SK-N-SH (cell line): ENCODE data around the gene CSTA. TPM values are rescaled to one million over a fixed set of nuclear protein-coding genes. Genes with fewer than 3 reads are reported as not detected.
A peak's percentile ranks its signal among the peaks of the same experiment; 100 is the strongest.

Experiments
- CTCF ChIA-PET: fragments of 300-600, 350-600 bp; formaldehyde crosslinking; extraction: SDS; loops from one replicate; lab custom pipeline; 2021; lab: Yijun Ruan, JAX
- POLR2A ChIA-PET: fragments of 350-600 bp; sonication (Branson Sonifier 250); formaldehyde crosslinking; extraction: SDS; loops from one replicate; lab custom pipeline; 2020; ENCODE audit warnings: antibody characterized with exemption, inconsistent platforms; lab: Yijun Ruan, JAX
- DNase-seq: peaks from one replicate; pipeline ENCODE4 v3.0.0; 2012
- H2AFZ ChIP-seq: fragments of 200-600 bp; sonication (generic); 2 replicates; pipeline ENCODE4 v1.8.1; 2016; ENCODE audit warnings: antibody characterized with exemption, mild to moderate bottlenecking, low read depth
- H3F3A ChIP-seq: fragments of 200-600 bp; sonication (generic); replicated peaks from 2 replicates; pipeline ENCODE3; 2016; ENCODE audit warnings: antibody characterized with exemption, mild to moderate bottlenecking; ENCODE audit not compliant: insufficient read depth
- H3K27ac ChIP-seq, 2 experiments: fragments of 200-500 bp in 1 of 2; fragments of 200-600 bp in 1 of 2; sonication (Bioruptor generic) in 1 of 2; sonication (generic), shearing (Covaris generic) in 1 of 2; 2 replicates each; pipeline versions ENCODE4 v1.5.1 to v1.6.1; 2014 to 2016; ENCODE audit warnings: low read depth in 2 of 2, inconsistent platforms in 1 of 2, low read length in 1 of 2, mild to moderate bottlenecking in 1 of 2, mixed read lengths in 1 of 2
- H3K27me3 ChIP-seq: fragments of 200-600 bp; sonication (generic), shearing (Covaris generic); 2 replicates; pipeline ENCODE4 v1.6.1; 2016; ENCODE audit warnings: mixed run types; ENCODE audit not compliant: insufficient read depth
- H3K36me3 ChIP-seq, 2 experiments: fragments of 200-500 bp in 1 of 2; fragments of 200-600 bp in 1 of 2; sonication (Bioruptor generic) in 1 of 2; sonication (generic) in 1 of 2; replicated peaks in 1 of 2; 2 replicates each; pipeline versions ENCODE3 to v1.5.1; 2014 to 2016; ENCODE audit warnings: low read length in 1 of 2, mild to moderate bottlenecking in 1 of 2; ENCODE audit not compliant: insufficient read depth in 2 of 2, control insufficient read depth in 1 of 2
- H3K4me1 ChIP-seq, 2 experiments: fragments of 200-500 bp in 1 of 2; fragments of 200-600 bp in 1 of 2; sonication (Bioruptor generic) in 1 of 2; sonication (generic), shearing (Covaris generic) in 1 of 2; 2 replicates each; pipeline versions ENCODE4 v1.5.1 to v1.6.1; 2014 to 2016; ENCODE audit warnings: low read depth in 1 of 2, low read length in 1 of 2, mixed run types in 1 of 2; ENCODE audit not compliant: insufficient read depth in 2 of 2, control insufficient read depth in 1 of 2
- H3K4me2 ChIP-seq: fragments of 200-600 bp; sonication (generic), shearing (Covaris generic); 2 replicates; pipeline ENCODE4 v1.6.1; 2017; ENCODE audit warnings: mixed run types
- H3K4me3 ChIP-seq, 2 experiments: fragments of 200-500 bp in 1 of 2; fragments of 200-600 bp in 1 of 2; sonication (Bioruptor generic) in 1 of 2; sonication (generic), shearing (Covaris generic) in 1 of 2; 2 replicates each; pipeline versions ENCODE4 v1.5.1 to v1.8.1; 2014 to 2016; ENCODE audit warnings: low read depth in 2 of 2, inconsistent platforms in 1 of 2, low read length in 1 of 2, mild to moderate bottlenecking in 1 of 2, mixed read lengths in 1 of 2, moderate library complexity in 1 of 2
- H3K79me2 ChIP-seq: fragments of 200-600 bp; sonication (generic); 2 replicates; pipeline ENCODE4 v1.8.1; 2017; ENCODE audit warnings: mild to moderate bottlenecking; ENCODE audit not compliant: insufficient read depth
- H3K9ac ChIP-seq: fragments of 200-600 bp; sonication (generic); 2 replicates; pipeline ENCODE4 v1.6.1; 2017; ENCODE audit warnings: mixed run types
- H3K9me2 ChIP-seq: fragments of 200-600 bp; sonication (generic); 2 replicates; pipeline ENCODE4 v1.6.1; 2017; ENCODE audit warnings: mixed run types
- H3K9me3 ChIP-seq: fragments of 200-600 bp; sonication (generic); 2 replicates; pipeline ENCODE4 v1.6.1; 2017; ENCODE audit warnings: mixed run types, mild to moderate bottlenecking, moderate library complexity
- H4K20me1 ChIP-seq: fragments of 200-600 bp; sonication (generic); 2 replicates; pipeline ENCODE4 v1.6.1; 2017; ENCODE audit warnings: mild to moderate bottlenecking, mixed run types; ENCODE audit not compliant: insufficient read depth
- CHD2 ChIP-seq: fragments of 150-350 bp; IDR thresholded peaks from 2 replicates; pipeline ENCODE4 v1.6.1; 2018; ENCODE audit warnings: low read length; ENCODE audit not compliant: partially characterized antibody
- EP300 ChIP-seq, 2 experiments: IDR thresholded peaks; 2 replicates each; pipeline versions ENCODE4 v1.4.0 to v1.6.1; 2012; ENCODE audit warnings: borderline replicate concordance in 1 of 2, low read depth in 1 of 2, low read length in 1 of 2
- EZH2phosphoT487 ChIP-seq: fragments of 200-600 bp; sonication (generic); IDR thresholded peaks from 2 replicates; pipeline ENCODE4 v1.6.1; 2017; ENCODE audit warnings: low read depth, mixed run types, mild to moderate bottlenecking, antibody characterized with exemption, moderate library complexity, borderline replicate concordance
- FOSL2 ChIP-seq: IDR thresholded peaks from 2 replicates; pipeline ENCODE4 v1.4.0; 2012; ENCODE audit warnings: low read depth, mild to moderate bottlenecking, moderate library complexity, borderline replicate concordance
- FOXJ3 ChIP-seq: sonication (generic); formaldehyde crosslinking; IDR thresholded peaks from 2 replicates; pipeline ENCODE4 v1.5.1; 2020; ENCODE audit warnings: mild to moderate bottlenecking, missing genetic modification reagents
- GATA2 ChIP-seq: sonication (generic); formaldehyde crosslinking; IDR thresholded peaks from 2 replicates; pipeline ENCODE4 v1.5.0; 2020; ENCODE audit warnings: mild to moderate bottlenecking, missing genetic modification reagents
- JUND ChIP-seq: IDR thresholded peaks from 2 replicates; pipeline ENCODE4 v1.4.0; 2012
- NRF1 ChIP-seq: IDR thresholded peaks from 2 replicates; pipeline ENCODE4 v1.6.1; 2012; ENCODE audit warnings: low read depth, mild to moderate bottlenecking, low read length
- POLR2AphosphoS5 ChIP-seq: IDR thresholded peaks from 2 replicates; pipeline ENCODE4 v1.6.1; 2012; ENCODE audit warnings: low read depth, low read length
- RAD21 ChIP-seq: IDR thresholded peaks from 2 replicates; pipeline ENCODE4 v1.6.1; 2012; ENCODE audit warnings: mild to moderate bottlenecking, low read length
- RFX5 ChIP-seq: IDR thresholded peaks from 2 replicates; pipeline ENCODE4 v1.6.1; 2012; ENCODE audit warnings: mild to moderate bottlenecking, improper control_type of control experiment, low read length
- TAF1 ChIP-seq: IDR thresholded peaks from 2 replicates; pipeline ENCODE4 v1.6.1; 2012; ENCODE audit warnings: low read depth, mild to moderate bottlenecking, low read length, moderate library complexity, borderline replicate concordance
- TEAD4 ChIP-seq: IDR thresholded peaks from 2 replicates; pipeline ENCODE4 v1.4.0; 2012; ENCODE audit warnings: mild to moderate bottlenecking, borderline replicate concordance; ENCODE audit not compliant: insufficient read depth
- YY1 ChIP-seq: IDR thresholded peaks from 2 replicates; pipeline ENCODE4 v1.4.0; 2012; ENCODE audit warnings: low read depth, mild to moderate bottlenecking
- WGBS: methylation state at CpG from one replicate; pipeline ENCODE4 v1.1.6; 2017; ENCODE audit warnings: low lambda C conversion rate; 5-methylcytosine and 5-hydroxymethylcytosine counted together
- polyA plus RNA-seq, 3 experiments: library from polyadenylated mRNA; depleted of rRNA; stranded (reverse); fragments of >200 nt; gene quantifications; 2 replicates each; pipeline ENCODE4 v1.2.3, GENCODE V29; 2012
- TF ChIP-seq, protein P1 (sequence below): IDR thresholded peaks from 2 replicates; pipeline ENCODE4; 2012
- TF ChIP-seq, protein P2 (sequence below): IDR thresholded peaks from 2 replicates; pipeline ENCODE4 v1.4.0; 2012; ENCODE audit warnings: low read depth
- TF ChIP-seq, protein P3 (sequence below): IDR thresholded peaks from 2 replicates; pipeline ENCODE4 v1.4.0; 2012; ENCODE audit warnings: low read depth, borderline replicate concordance
- TF ChIP-seq, protein P4 (sequence below): IDR thresholded peaks from 2 replicates; pipeline ENCODE4 v1.4.0; 2012; ENCODE audit warnings: low read depth, borderline replicate concordance
- TF ChIP-seq, protein P5 (sequence below): fragments of 150-350 bp; IDR thresholded peaks from 2 replicates; pipeline ENCODE4 v1.6.1; 2017; ENCODE audit warnings: antibody characterized with exemption, low read length, low read depth, borderline replicate concordance
- TF ChIP-seq, protein P6 (sequence below): fragments of 200-600 bp; sonication (generic); IDR thresholded peaks from 2 replicates; pipeline ENCODE4 v1.6.1; 2017; ENCODE audit warnings: antibody characterized with exemption, mild to moderate bottlenecking, moderate library complexity

CSTA gene
- polyA plus RNA-seq, 1 of the 3 experiments (the other 2 are of a cell fraction), result not detected

DNA sequence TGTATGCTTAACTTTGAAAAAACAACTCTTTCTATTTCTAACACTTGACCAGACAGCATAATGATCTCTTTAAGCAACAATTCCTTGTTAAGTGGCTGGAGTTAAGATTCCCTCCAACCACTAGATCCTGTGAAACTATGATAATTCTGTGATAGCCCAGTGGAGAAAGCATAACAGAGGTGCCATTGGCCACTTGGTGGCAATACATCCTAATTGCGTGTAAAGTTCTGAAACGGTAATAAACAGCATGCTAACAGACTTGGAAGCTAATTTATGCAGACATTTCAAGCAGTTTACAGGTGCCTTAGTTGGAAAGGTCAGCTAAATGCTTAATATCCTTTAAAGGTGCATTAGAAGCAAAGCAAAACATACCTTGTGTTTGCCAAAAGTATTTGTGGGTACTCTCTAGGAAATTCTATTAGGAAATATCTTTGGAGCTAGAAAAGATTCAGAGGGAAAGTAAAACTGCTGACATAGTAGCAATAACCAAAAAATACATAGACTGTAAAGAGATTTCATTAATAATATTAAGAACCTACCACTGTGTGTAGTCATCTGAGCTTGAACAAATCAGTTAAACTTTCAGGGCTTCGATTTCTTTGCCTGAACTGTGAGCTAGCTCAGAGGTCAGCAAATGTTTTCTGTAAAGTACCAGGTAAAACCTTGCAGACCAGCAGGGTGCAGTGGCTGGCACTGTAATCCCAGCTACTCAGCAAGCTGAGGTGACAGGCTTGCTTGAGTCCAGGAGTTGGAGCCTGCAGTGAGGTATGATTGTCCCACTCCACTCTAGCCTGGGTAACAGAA is 19.0 kb upstream of the CSTA start:
- WGBS, result 2% methylated on average over 3 of the region's 3 CpGs
- Histone ChIP-seq H3K4me3 (no peak overlapping the region), H3K36me3 (no peaks in the 10 kb centered on the region), H3F3A (no peaks in the 10 kb centered on the region), H3K9me2 (no peaks in the 10 kb centered on the region), H3K27me3 (no peaks in the 10 kb centered on the region; the same call in 1 of the 2 replicates), H3K27ac (no peak overlapping the region), H3K79me2 (no peaks in the 10 kb centered on the region), H3K4me1 (no peaks in the 10 kb centered on the region), H3K9me3 (no peaks in the 10 kb centered on the region), H3K4me2 (no peak overlapping the region), H2AFZ (no peak overlapping the region), H3K9ac (no peak overlapping the region), H4K20me1 (no peaks in the 10 kb centered on the region)
- DNase-seq, result no peak
- ChIA-PET CTCF (interaction anchor here (0.8 to 1.7 kb wide), 10 partner anchors 9 to 86 kb away, joined by 3 to 6 read pairs (median 4); partner anchors contain the start of gene CSTA), POLR2A (no interaction called here)
- TF ChIP-seq RAD21, result peak; percentile 40
- TF ChIP-seq, protein P1, sequence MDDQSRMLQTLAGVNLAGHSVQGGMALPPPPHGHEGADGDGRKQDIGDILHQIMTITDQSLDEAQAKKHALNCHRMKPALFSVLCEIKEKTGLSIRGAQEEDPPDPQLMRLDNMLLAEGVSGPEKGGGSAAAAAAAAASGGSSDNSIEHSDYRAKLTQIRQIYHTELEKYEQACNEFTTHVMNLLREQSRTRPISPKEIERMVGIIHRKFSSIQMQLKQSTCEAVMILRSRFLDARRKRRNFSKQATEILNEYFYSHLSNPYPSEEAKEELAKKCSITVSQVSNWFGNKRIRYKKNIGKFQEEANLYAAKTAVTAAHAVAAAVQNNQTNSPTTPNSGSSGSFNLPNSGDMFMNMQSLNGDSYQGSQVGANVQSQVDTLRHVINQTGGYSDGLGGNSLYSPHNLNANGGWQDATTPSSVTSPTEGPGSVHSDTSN, result no peak

DNA sequence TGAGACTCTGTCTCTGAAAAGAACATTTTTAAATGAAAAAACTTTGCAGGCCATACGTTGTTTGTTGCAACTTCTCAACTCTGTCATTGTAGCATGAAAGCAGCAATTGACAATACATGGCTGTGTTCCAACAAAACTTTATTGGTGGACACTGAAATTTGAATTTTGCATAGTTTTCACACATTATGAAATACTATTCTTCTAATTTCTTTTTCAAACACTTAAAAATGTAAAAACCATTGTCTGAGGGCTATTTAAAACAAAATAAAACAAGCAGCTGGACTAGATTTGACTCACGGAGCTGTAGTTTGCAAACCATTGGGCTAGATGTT is 18.5 kb upstream of the CSTA start:
- no peaks in the 10 kb centered on the region for H3F3A ChIP-seq
- ChIA-PET CTCF (interaction anchor here (0.8 to 1.7 kb wide), 10 partner anchors 9 to 85 kb away, joined by 3 to 6 read pairs (median 3); partner anchors contain the start of gene CSTA), POLR2A (no interaction called here)
- no peak for DNase-seq
- H3K9ac ChIP-seq, result no peak overlapping the region
- no peak overlapping the region for H3K4me3 ChIP-seq
- no peak overlapping the region for H3K4me2 ChIP-seq
- no peaks in the 10 kb centered on the region; the same call in 1 of the 2 replicates for H3K27me3 ChIP-seq
- 32% methylated on average over 2 of the region's 2 CpGs for WGBS
- no peaks in the 10 kb centered on the region for H3K9me2 ChIP-seq
- H3K4me1 ChIP-seq, result no peaks in the 10 kb centered on the region
- no peaks in the 10 kb centered on the region for H3K36me3 ChIP-seq
- no peaks in the 10 kb centered on the region for H3K79me2 ChIP-seq
- no peaks in the 10 kb centered on the region for H4K20me1 ChIP-seq
- no peak overlapping the region for H2AFZ ChIP-seq
- H3K9me3 ChIP-seq, result no peaks in the 10 kb centered on the region
- no peak overlapping the region for H3K27ac ChIP-seq
- TF ChIP-seq EZH2phosphoT487 (no peak), FOXJ3 (CRISPR knock-in tag) (no peak), GATA2 (CRISPR knock-in tag) (no peak), FOSL2 (no peak), YY1 (no peak), JUND (no peak), EP300 (IDR thresholded peaks at IDR 0.05; ENCODE audit: borderline replicate concordance in 1 of 2, low read depth in 1 of 2, low read length in 1 of 2) (no peak), RFX5 (no peak), CHD2 (no peak), TAF1 (no peak), NRF1 (no peak), POLR2AphosphoS5 (no peak), RAD21 (no peak), TEAD4 (no peak)
- TF ChIP-seq, protein P2, sequence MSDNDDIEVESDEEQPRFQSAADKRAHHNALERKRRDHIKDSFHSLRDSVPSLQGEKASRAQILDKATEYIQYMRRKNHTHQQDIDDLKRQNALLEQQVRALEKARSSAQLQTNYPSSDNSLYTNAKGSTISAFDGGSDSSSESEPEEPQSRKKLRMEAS, result no peak
- TF ChIP-seq, protein P3, sequence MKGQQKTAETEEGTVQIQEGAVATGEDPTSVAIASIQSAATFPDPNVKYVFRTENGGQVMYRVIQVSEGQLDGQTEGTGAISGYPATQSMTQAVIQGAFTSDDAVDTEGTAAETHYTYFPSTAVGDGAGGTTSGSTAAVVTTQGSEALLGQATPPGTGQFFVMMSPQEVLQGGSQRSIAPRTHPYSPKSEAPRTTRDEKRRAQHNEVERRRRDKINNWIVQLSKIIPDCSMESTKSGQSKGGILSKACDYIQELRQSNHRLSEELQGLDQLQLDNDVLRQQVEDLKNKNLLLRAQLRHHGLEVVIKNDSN, result no peak
- TF ChIP-seq, protein P4, sequence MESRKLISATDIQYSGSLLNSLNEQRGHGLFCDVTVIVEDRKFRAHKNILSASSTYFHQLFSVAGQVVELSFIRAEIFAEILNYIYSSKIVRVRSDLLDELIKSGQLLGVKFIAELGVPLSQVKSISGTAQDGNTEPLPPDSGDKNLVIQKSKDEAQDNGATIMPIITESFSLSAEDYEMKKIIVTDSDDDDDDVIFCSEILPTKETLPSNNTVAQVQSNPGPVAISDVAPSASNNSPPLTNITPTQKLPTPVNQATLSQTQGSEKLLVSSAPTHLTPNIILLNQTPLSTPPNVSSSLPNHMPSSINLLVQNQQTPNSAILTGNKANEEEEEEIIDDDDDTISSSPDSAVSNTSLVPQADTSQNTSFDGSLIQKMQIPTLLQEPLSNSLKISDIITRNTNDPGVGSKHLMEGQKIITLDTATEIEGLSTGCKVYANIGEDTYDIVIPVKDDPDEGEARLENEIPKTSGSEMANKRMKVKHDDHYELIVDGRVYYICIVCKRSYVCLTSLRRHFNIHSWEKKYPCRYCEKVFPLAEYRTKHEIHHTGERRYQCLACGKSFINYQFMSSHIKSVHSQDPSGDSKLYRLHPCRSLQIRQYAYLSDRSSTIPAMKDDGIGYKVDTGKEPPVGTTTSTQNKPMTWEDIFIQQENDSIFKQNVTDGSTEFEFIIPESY, result no peak
- TF ChIP-seq, protein P5, sequence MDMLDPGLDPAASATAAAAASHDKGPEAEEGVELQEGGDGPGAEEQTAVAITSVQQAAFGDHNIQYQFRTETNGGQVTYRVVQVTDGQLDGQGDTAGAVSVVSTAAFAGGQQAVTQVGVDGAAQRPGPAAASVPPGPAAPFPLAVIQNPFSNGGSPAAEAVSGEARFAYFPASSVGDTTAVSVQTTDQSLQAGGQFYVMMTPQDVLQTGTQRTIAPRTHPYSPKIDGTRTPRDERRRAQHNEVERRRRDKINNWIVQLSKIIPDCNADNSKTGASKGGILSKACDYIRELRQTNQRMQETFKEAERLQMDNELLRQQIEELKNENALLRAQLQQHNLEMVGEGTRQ, result no peak
- TF ChIP-seq, protein P6, sequence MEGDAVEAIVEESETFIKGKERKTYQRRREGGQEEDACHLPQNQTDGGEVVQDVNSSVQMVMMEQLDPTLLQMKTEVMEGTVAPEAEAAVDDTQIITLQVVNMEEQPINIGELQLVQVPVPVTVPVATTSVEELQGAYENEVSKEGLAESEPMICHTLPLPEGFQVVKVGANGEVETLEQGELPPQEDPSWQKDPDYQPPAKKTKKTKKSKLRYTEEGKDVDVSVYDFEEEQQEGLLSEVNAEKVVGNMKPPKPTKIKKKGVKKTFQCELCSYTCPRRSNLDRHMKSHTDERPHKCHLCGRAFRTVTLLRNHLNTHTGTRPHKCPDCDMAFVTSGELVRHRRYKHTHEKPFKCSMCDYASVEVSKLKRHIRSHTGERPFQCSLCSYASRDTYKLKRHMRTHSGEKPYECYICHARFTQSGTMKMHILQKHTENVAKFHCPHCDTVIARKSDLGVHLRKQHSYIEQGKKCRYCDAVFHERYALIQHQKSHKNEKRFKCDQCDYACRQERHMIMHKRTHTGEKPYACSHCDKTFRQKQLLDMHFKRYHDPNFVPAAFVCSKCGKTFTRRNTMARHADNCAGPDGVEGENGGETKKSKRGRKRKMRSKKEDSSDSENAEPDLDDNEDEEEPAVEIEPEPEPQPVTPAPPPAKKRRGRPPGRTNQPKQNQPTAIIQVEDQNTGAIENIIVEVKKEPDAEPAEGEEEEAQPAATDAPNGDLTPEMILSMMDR, result no peak
